GM18870 (cell line): ENCODE data around the gene ANKRD65.
"Not testable (repeated sequence)": the region's sequence is repeated elsewhere in the genome, so short reads cannot be mapped to it uniquely, and the experiment has no call there.

Experiments
- ATAC-seq: cut with Tn5 transposase; IDR thresholded peaks from one replicate; pipeline ENCODE4 v1.9.1; 2021; ENCODE audit warnings: moderate library complexity; ENCODE audit not compliant: unreplicated experiment

The ANKRD65 gene

GRCh38 chr1:1373815-1374588 is 47.1 kb downstream of the ANKRD65 start:
- ATAC-seq = no peak

GRCh38 chr1:1373051-1373814 is 47.8 kb downstream of the ANKRD65 start:
- no peak for ATAC-seq

GRCh38 chr1:1371746-1372711 is 49.0 kb downstream of the ANKRD65 start:
- no peak for ATAC-seq

GRCh38 chr1:1371364-1371745 is 49.7 kb downstream of the ANKRD65 start:
- ATAC-seq = no peak

GRCh38 chr1:1370771-1371300 is 50.2 kb downstream of the ANKRD65 start:
- ATAC-seq = no peak

GRCh38 chr1:1370094-1370493 is 51.0 kb downstream of the ANKRD65 start:
- ATAC-seq = not testable (repeated sequence)
